ENCODE measurements around the gene EFCAB6. TPM values are rescaled to one million over a fixed set of nuclear protein-coding genes. Genes with fewer than 3 reads are reported as not detected.
"Not testable (repeated sequence)": the region's sequence is repeated elsewhere in the genome, so short reads cannot be mapped to it uniquely, and the experiment has no call there.

EFCAB6 gene
- total RNA-seq, 1 donor from 2014 or later, result 8.6 TPM

GRCh38 chr22:43667656-43668055, 144.4 kb downstream of the EFCAB6 start:
- Histone ChIP-seq H3K36me3 (no peaks in the 10 kb centered on the region), H3K4me1 (no peaks in the 10 kb centered on the region), H3K9me3 (no peaks in the 10 kb centered on the region), H3K27me3 (no peaks in the 10 kb centered on the region), H3K27ac (no peak overlapping the region), H3K4me3 (no peak overlapping the region)
- intact Hi-C loops (cut with DNase I), result no loop called here
- no peak for TF ChIP-seq CTCF (IDR thresholded peaks at IDR 0.05)
- no peak for DNase-seq (ENCODE audit: low spot score in 2 of 2)

GRCh38 chr22:43666457-43666856, 145.6 kb downstream of the EFCAB6 start:
- Histone ChIP-seq H3K27me3 (no peaks in the 10 kb centered on the region), H3K9me3 (no peaks in the 10 kb centered on the region), H3K36me3 (no peaks in the 10 kb centered on the region), H3K27ac (no peak overlapping the region), H3K4me3 (no peak overlapping the region), H3K4me1 (no peaks in the 10 kb centered on the region)
- no peak for DNase-seq (ENCODE audit: low spot score in 2 of 2)
- no peak for TF ChIP-seq CTCF (IDR thresholded peaks at IDR 0.05)
- intact Hi-C loops (cut with DNase I), result no loop called here

GRCh38 chr22:43658823-43659222, 153.3 kb downstream of the EFCAB6 start:
- H3K9me3 ChIP-seq, result no peaks in the 10 kb centered on the region
- H3K36me3 ChIP-seq, result no peaks in the 10 kb centered on the region
- H3K4me3 ChIP-seq, result no peak overlapping the region
- H3K27ac ChIP-seq, result no peak overlapping the region
- no peaks in the 10 kb centered on the region for H3K4me1 ChIP-seq
- H3K27me3 ChIP-seq, result no peaks in the 10 kb centered on the region
- intact Hi-C loops (cut with DNase I), result no loop called here
- TF ChIP-seq CTCF (IDR thresholded peaks at IDR 0.05), result no peak
- DNase-seq (ENCODE audit: low spot score in 2 of 2), result no peak

GRCh38 chr22:43656581-43656980, 155.5 kb downstream of the EFCAB6 start:
- H3K4me1 ChIP-seq, result not testable (repeated sequence)

GRCh38 chr22:43654271-43654670, 157.8 kb downstream of the EFCAB6 start:
- H3K4me3 ChIP-seq, result no peak overlapping the region
- DNase-seq (ENCODE audit: low spot score in 2 of 2), result no peak
- H3K27ac ChIP-seq, result no peak overlapping the region
- no peak for TF ChIP-seq CTCF (IDR thresholded peaks at IDR 0.05)
- H3K4me1 ChIP-seq, result no peaks in the 10 kb centered on the region
- H3K36me3 ChIP-seq, result no peaks in the 10 kb centered on the region
- H3K9me3 ChIP-seq, result peaks cover 0 to 7% of the 10 kb centered on the region in 2 donors
- intact Hi-C loops (cut with DNase I), result no loop called here
- no peaks in the 10 kb centered on the region for H3K27me3 ChIP-seq

More at GRCh38 chr22:43656581-43656980, 155.5 kb downstream of the EFCAB6 start:
- intact Hi-C loops (cut with DNase I); H3K27me3 ChIP-seq; H3K36me3 ChIP-seq; H3K9me3 ChIP-seq; DNase-seq (ENCODE audit: low spot score in 2 of 2); H3K4me3 ChIP-seq; H3K27ac ChIP-seq: not testable (repeated sequence)

GRCh38 chr22:43652845-43653244, 159.3 kb downstream of the EFCAB6 start:
- H3K27ac ChIP-seq, result no peak overlapping the region
- no peaks in the 10 kb centered on the region for H3K27me3 ChIP-seq
- no peak for TF ChIP-seq CTCF (IDR thresholded peaks at IDR 0.05)
- H3K4me1 ChIP-seq, result no peaks in the 10 kb centered on the region
- H3K4me3 ChIP-seq, result no peak overlapping the region
- H3K36me3 ChIP-seq, result no peaks in the 10 kb centered on the region
- DNase-seq (ENCODE audit: low spot score in 2 of 2), result no peak
- peaks cover 0 to 7% of the 10 kb centered on the region in 2 donors for H3K9me3 ChIP-seq
- intact Hi-C loops (cut with DNase I), result no loop called here
